ENCODE data around the gene OMD. TPM values are rescaled to one million over a fixed set of nuclear protein-coding genes. Genes with fewer than 3 reads are reported as not detected.
A peak's percentile ranks its signal among the peaks of the same experiment; 100 is the strongest.
"Not testable (repeated sequence)": the region's sequence is repeated elsewhere in the genome, so short reads cannot be mapped to it uniquely, and the experiment has no call there.

Gene OMD
- total RNA-seq, 2 donors from 2014 or later: 22.7 to 26.5 TPM

- Histone ChIP-seq H3K9me3 (no peaks in the 10 kb centered on the region), H3K27me3 (no peaks in the 10 kb centered on the region), H3K36me3 (no peaks in the 10 kb centered on the region), H3K4me3 (no peak overlapping the region), H3K4me1 (peaks cover 0 to 4% of the 10 kb centered on the region in 2 donors), H3K27ac (no peak overlapping the region)
- TF ChIP-seq, protein P1, sequence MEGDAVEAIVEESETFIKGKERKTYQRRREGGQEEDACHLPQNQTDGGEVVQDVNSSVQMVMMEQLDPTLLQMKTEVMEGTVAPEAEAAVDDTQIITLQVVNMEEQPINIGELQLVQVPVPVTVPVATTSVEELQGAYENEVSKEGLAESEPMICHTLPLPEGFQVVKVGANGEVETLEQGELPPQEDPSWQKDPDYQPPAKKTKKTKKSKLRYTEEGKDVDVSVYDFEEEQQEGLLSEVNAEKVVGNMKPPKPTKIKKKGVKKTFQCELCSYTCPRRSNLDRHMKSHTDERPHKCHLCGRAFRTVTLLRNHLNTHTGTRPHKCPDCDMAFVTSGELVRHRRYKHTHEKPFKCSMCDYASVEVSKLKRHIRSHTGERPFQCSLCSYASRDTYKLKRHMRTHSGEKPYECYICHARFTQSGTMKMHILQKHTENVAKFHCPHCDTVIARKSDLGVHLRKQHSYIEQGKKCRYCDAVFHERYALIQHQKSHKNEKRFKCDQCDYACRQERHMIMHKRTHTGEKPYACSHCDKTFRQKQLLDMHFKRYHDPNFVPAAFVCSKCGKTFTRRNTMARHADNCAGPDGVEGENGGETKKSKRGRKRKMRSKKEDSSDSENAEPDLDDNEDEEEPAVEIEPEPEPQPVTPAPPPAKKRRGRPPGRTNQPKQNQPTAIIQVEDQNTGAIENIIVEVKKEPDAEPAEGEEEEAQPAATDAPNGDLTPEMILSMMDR (IDR thresholded peaks at IDR 0.05): no peak
- DNase-seq (ENCODE audit: low spot score): no peak
These were observed 9.7 kb downstream of the OMD start for GRCh38 chr9:92414566-92414965.

DNA sequence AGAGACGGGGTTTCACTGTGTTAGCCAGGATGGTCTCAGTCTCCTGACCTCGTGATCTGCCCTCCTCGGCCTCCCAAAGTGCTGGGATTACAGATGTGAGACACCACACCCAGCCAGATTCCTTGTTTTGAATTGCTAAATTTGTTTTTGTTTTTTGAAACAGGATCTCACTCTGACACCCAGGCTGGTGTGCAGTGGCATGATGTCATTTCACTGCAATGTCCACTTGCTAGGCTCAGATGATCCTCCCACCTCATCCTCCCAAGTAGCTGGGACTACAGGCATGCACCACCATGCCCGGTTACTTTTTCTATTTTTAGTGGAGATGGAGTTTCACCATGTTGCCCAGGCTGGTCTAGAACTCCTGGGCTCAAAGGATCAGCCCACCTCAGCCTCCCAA is 13.1 kb downstream of the OMD start:
- H3K9me3 ChIP-seq; H3K36me3 ChIP-seq; H3K27me3 ChIP-seq; H3K4me1 ChIP-seq; H3K4me3 ChIP-seq; H3K27ac ChIP-seq; DNase-seq (ENCODE audit: low spot score): not testable (repeated sequence)

DNA sequence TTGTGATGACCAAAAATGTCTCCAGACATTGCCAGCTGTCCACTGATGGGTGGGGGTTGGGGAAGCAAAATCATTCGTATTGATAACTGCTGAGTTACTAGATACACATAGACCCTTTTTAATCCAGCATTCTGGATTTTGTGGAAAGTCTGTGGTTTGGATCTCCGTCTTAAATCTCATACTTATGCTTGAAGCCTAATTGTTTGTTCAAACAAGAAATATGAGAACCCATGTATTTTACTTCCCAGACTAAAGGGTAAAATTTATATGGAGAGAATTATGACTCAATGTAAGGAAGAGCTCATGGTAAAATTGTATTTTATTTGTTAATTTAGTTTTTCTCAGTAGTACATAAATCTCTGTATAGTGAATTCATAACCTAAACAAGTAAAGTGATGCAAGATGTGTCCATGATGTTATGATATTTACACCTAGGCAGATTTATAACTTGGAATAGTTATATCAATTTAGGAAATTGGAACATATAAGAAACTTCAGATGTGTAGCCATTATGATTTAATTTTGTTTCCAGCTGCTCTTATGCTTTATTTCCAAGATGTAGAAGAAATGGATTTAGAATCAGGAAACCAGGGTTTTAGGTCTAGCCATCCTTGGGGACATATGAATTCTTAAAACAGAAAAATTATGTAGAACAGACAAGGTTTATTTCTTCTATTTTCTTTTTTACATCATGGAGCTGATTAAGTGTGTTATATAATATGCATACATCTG is 15.4 kb downstream of the OMD start:
- no peaks in the 10 kb centered on the region for H3K36me3 ChIP-seq
- TF ChIP-seq, protein P1 (IDR thresholded peaks at IDR 0.05): no peak

DNA sequence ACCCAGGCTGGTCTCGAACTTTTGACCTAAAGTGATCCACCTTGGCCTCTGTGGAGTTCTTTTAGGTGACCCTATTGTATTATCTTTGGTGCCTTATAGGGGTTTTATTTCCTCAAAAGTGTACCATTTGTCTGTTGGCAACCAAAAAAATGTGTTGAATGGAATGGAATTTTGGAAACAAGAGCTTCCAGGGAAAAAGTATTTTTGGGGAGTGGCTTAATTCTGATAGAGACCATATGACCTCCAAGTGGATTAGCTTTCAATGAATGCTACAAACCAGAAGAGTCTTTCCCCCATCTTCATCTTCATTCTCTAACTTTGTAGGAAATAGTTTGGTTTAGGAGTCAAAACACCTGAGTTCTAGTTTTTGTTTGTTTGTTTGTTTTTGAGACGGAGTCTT is 16.5 kb downstream of the OMD start:
- peaks cover 0 to 13% of the 10 kb centered on the region in 2 donors for H3K4me1 ChIP-seq
- H3K4me3 ChIP-seq: no peak overlapping the region
- no peak for DNase-seq (ENCODE audit: low spot score)
- TF ChIP-seq, protein P1 (IDR thresholded peaks at IDR 0.05): no peak
- no peaks in the 10 kb centered on the region for H3K36me3 ChIP-seq
- H3K27ac ChIP-seq: no peak overlapping the region
- H3K9me3 ChIP-seq: no peaks in the 10 kb centered on the region
- H3K27me3 ChIP-seq: no peaks in the 10 kb centered on the region

More for the DNA sequence above, 15.4 kb downstream of the OMD start:
- Histone ChIP-seq H3K27me3 (no peaks in the 10 kb centered on the region), H3K27ac (no peak overlapping the region), H3K4me1 (peaks cover 0 to 13% of the 10 kb centered on the region in 2 donors), H3K9me3 (no peaks in the 10 kb centered on the region), H3K4me3 (no peak overlapping the region)
- DNase-seq (ENCODE audit: low spot score): no peak

DNA sequence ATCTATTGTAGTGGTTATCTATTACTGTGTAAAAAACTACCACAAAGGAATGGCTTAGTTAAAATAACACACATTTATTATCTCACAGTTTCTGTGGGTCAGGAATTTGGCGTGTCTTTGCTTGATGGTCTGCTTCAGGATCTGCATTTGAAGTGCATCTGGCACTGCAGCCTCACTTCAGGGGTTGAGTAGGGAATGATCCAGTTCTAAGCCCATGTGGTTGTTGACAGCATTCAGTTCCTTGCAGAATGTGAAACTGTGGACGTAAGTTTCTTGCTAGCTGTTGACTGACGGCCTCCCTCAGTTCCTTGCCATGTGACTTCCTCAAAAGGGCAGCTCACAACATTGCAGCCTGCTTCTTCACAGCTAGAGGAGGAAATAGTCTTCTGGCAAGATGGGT is 17.8 kb downstream of the OMD start:
- Histone ChIP-seq H3K9me3 (no peaks in the 10 kb centered on the region), H3K27ac (peak overlapping the region; percentile 54 to 60), H3K27me3 (no peaks in the 10 kb centered on the region), H3K4me1 (peaks cover 0 to 13% of the 10 kb centered on the region in 2 donors), H3K36me3 (no peaks in the 10 kb centered on the region), H3K4me3 (peak overlapping the region; percentile 3 to 15)
- TF ChIP-seq, protein P1 (IDR thresholded peaks at IDR 0.05): no peak
- DNase-seq (ENCODE audit: low spot score): peak; percentile 75

DNA sequence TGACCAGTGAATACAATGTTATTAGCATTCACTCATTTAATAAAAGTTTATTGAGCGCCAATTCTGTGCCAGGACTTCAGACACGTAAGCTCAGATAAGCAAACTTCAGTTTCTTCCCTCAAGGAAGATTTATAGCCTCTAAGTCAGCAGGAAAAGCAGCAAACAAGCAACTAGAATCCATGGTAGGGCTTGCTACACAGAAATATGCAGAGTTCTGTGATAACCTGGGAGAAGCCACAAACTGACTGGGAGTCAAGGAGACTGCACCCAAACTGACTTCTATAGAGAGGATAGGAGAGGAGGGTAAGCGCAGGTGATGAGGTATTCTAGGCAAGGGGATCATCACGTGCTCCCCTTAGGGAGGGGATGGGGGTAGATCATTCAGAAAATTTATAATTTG is 18.5 kb downstream of the OMD start:
- H3K4me1 ChIP-seq: peaks cover 0 to 13% of the 10 kb centered on the region in 2 donors
- no peaks in the 10 kb centered on the region for H3K36me3 ChIP-seq
- H3K9me3 ChIP-seq: no peaks in the 10 kb centered on the region
- TF ChIP-seq, protein P1 (IDR thresholded peaks at IDR 0.05): no peak
- no peaks in the 10 kb centered on the region for H3K27me3 ChIP-seq
- peak overlapping the region; percentile 54 to 60 for H3K27ac ChIP-seq
- H3K4me3 ChIP-seq: peak overlapping the region in 1 of 2 donors; percentile 15
- DNase-seq (ENCODE audit: low spot score): no peak

Measured in right atrium auricular region (tissue), 2 donors.